BJ (cell line): Measurements from ENCODE around the gene GRAMD1B. TPM values are rescaled to one million over a fixed set of nuclear protein-coding genes. Genes with fewer than 3 reads are reported as not detected.

ENCODE experiments used
- CTCF ChIA-PET: fragments of 350-600 bp; formaldehyde crosslinking; extraction: SDS; loops from one replicate; lab custom pipeline; 2021; ENCODE audit warnings: antibody characterized with exemption, inconsistent platforms; lab: Yijun Ruan, JAX
- POLR2A ChIA-PET: fragments of 300-600 bp; sonication (Branson Sonifier 250); formaldehyde crosslinking; extraction: SDS; loops from one replicate; lab custom pipeline; 2021; ENCODE audit warnings: antibody characterized with exemption; lab: Charles Lee
- DNase-seq: peaks from one replicate; pipeline ENCODE4 v3.0.0-alpha.2; 2011; ENCODE audit warnings: low read depth
- H3K27me3 ChIP-seq: 2 replicates; pipeline ENCODE4 v1.6.0; 2011; ENCODE audit warnings: low read length; ENCODE audit not compliant: control insufficient read depth, insufficient read depth
- H3K36me3 ChIP-seq: 2 replicates; pipeline ENCODE4 v1.5.1; 2011; ENCODE audit warnings: low read length; ENCODE audit not compliant: control insufficient read depth, insufficient read depth
- H3K4me3 ChIP-seq: 2 replicates; pipeline ENCODE4 v1.5.1; 2011; ENCODE audit warnings: low read depth, mild to moderate bottlenecking, control low read depth, low read length
- CTCF ChIP-seq: IDR thresholded peaks from 2 replicates; pipeline ENCODE4 v1.5.1; 2011; ENCODE audit warnings: low read depth, mild to moderate bottlenecking, control low read depth, inconsistent platforms, low read length, moderate library complexity; ENCODE audit not compliant: insufficient read depth
- polyA plus RNA-seq: library from polyadenylated mRNA; depleted of rRNA; stranded (reverse); fragments of >200 nt; gene quantifications from 2 replicates; pipeline ENCODE4 v1.2.3, GENCODE V29; 2011

Gene GRAMD1B
- polyA plus RNA-seq, 1 experiment = 11.7 TPM

- no peaks in the 10 kb centered on the region for H3K27me3 ChIP-seq
- POLR2A ChIA-PET = no interaction called here
- 0 out of 2 replicates have a peak, but pooled peaks have one; percentile 22 for TF ChIP-seq CTCF
- CTCF ChIA-PET = interaction anchor here (0.6 to 8.4 kb wide), 16 partner anchors 11 to 369 kb away, joined by 3 to 158 read pairs (median 3); no protein-coding TSS in a partner anchor
- no peak overlapping the region for H3K4me3 ChIP-seq
- H3K36me3 ChIP-seq = no peaks in the 10 kb centered on the region
- no peak for DNase-seq
Observed at GRCh38 chr11:123475469-123475868, 45.4 kb downstream of the GRAMD1B start.

- DNase-seq = no peak
- Histone ChIP-seq H3K27me3 (no peaks in the 10 kb centered on the region), H3K4me3 (no peak overlapping the region), H3K36me3 (no peaks in the 10 kb centered on the region)
- POLR2A ChIA-PET = interaction anchor here (1.0 kb wide), 1 partner anchor 70 kb away, joined by 4 read pairs; no protein-coding TSS in a partner anchor
- no peak for TF ChIP-seq CTCF
- CTCF ChIA-PET = interaction anchor here (0.7 to 8.4 kb wide), 9 partner anchors 8 to 230 kb away, joined by 3 to 158 read pairs (median 7); no protein-coding TSS in a partner anchor
Observed at GRCh38 chr11:123477205-123477907, 47.3 kb downstream of the GRAMD1B start.

GRCh38 chr11:123478352-123478987 is 48.4 kb downstream of the GRAMD1B start:
- no peak overlapping the region for H3K4me3 ChIP-seq
- CTCF ChIA-PET = interaction anchor here (0.7 to 8.4 kb wide), 27 partner anchors 9 to 456 kb away, joined by 3 to 158 read pairs (median 4); no protein-coding TSS in a partner anchor
- no peak for DNase-seq
- no peaks in the 10 kb centered on the region for H3K36me3 ChIP-seq
- H3K27me3 ChIP-seq = no peaks in the 10 kb centered on the region
- TF ChIP-seq CTCF = peak; percentile 69
- POLR2A ChIA-PET = interaction anchor here (1.0 kb wide), 1 partner anchor 71 kb away, joined by 4 read pairs; no protein-coding TSS in a partner anchor

GRCh38 chr11:123479048-123479837 is 49.2 kb downstream of the GRAMD1B start:
- no peak for TF ChIP-seq CTCF
- no peaks in the 10 kb centered on the region for H3K27me3 ChIP-seq
- no peak for DNase-seq
- CTCF ChIA-PET = interaction anchor here (0.7 to 8.4 kb wide), 26 partner anchors 8 to 456 kb away, joined by 3 to 158 read pairs (median 4); no protein-coding TSS in a partner anchor
- no peak overlapping the region for H3K4me3 ChIP-seq
- H3K36me3 ChIP-seq = no peaks in the 10 kb centered on the region
- POLR2A ChIA-PET = no interaction called here
